SK-N-SH treated with all-trans-retinoic acid at 6 μM for 48 hours (cell line): ENCODE measurements around the gene ANAPC2.

ENCODE experiments used
- ATAC-seq: fragments of 200-7000 bp; cut with Tn5 transposase; 3 replicates; pipeline ENCODE4 v1.9.1; 2020; ENCODE audit warnings: mild to moderate bottlenecking, moderate library complexity
- ARNTL ChIP-seq: fragments of 450-650 bp; formaldehyde crosslinking; IDR thresholded peaks from 2 replicates; pipeline ENCODE4 v1.5.0; 2020; ENCODE audit warnings: low read depth, mild to moderate bottlenecking, moderate library complexity, borderline replicate concordance
- CREB5 ChIP-seq: fragments of 250-450 bp; sonication (Bioruptor Pico); IDR thresholded peaks from 2 replicates; pipeline ENCODE4 v1.5.1; 2020; ENCODE audit warnings: low read depth, mild to moderate bottlenecking, moderate library complexity
- CSDC2 ChIP-seq: fragments of 250-450 bp; sonication (Bioruptor Pico); IDR thresholded peaks from 2 replicates; pipeline ENCODE4 v1.5.0; 2020; ENCODE audit warnings: mild to moderate bottlenecking, moderate library complexity
- ESRRG ChIP-seq: fragments of 250-450 bp; sonication (Bioruptor Pico); IDR thresholded peaks from 2 replicates; pipeline ENCODE4 v1.6.1; 2021; ENCODE audit warnings: mild to moderate bottlenecking
- GLIS3 ChIP-seq: fragments of 250-450 bp; sonication (Bioruptor Pico); IDR thresholded peaks from 2 replicates; pipeline ENCODE4 v1.5.0; 2020; ENCODE audit warnings: mild to moderate bottlenecking, moderate library complexity
- ISL1 ChIP-seq: fragments of 250-450 bp; sonication (Bioruptor Pico); IDR thresholded peaks from 2 replicates; pipeline ENCODE4 v2.1.2; 2022; ENCODE audit warnings: mild to moderate bottlenecking, moderate library complexity
- OSR1 ChIP-seq: fragments of 250-450 bp; sonication (Bioruptor Pico); IDR thresholded peaks from 2 replicates; pipeline ENCODE4 v1.8.0; 2022; ENCODE audit warnings: moderate library complexity, mild to moderate bottlenecking, inconsistent platforms
- PATZ1 ChIP-seq: fragments of 250-450 bp; sonication (Bioruptor Pico); IDR thresholded peaks from 2 replicates; pipeline ENCODE4 v1.8.0; 2020; ENCODE audit warnings: mild to moderate bottlenecking, moderate library complexity, borderline replicate concordance
- POU6F1 ChIP-seq: fragments of 250-450 bp; sonication (Bioruptor Pico); IDR thresholded peaks from 2 replicates; pipeline ENCODE4 v1.8.0; 2021; ENCODE audit warnings: low read depth, mild to moderate bottlenecking, moderate library complexity, borderline replicate concordance
- PPARA ChIP-seq: fragments of 250-450 bp; sonication (Bioruptor Pico); IDR thresholded peaks from 2 replicates; pipeline ENCODE4 v1.5.0; 2020; ENCODE audit warnings: mild to moderate bottlenecking, borderline replicate concordance
- RARB ChIP-seq: fragments of 250-450 bp; sonication (Bioruptor Pico); IDR thresholded peaks from 2 replicates; pipeline ENCODE4 v1.8.0; 2021; ENCODE audit warnings: mild to moderate bottlenecking, moderate library complexity
- SNAI2 ChIP-seq: fragments of 250-450 bp; sonication (Bioruptor Pico); IDR thresholded peaks from 2 replicates; pipeline ENCODE4 v1.5.0; 2020; ENCODE audit warnings: mild to moderate bottlenecking, moderate library complexity
- TCF4 ChIP-seq: fragments of 250-450 bp; sonication (Bioruptor Pico); IDR thresholded peaks from 2 replicates; pipeline ENCODE4 v1.8.0; 2021; ENCODE audit warnings: mild to moderate bottlenecking, moderate library complexity, borderline replicate concordance
- TOX ChIP-seq: fragments of 250-450 bp; sonication (Bioruptor Pico); IDR thresholded peaks from 2 replicates; pipeline ENCODE4 v1.8.0; 2021; ENCODE audit warnings: mild to moderate bottlenecking, moderate library complexity, borderline replicate concordance
- TSHZ2 ChIP-seq: fragments of 250-450 bp; sonication (Bioruptor Pico); IDR thresholded peaks from 2 replicates; pipeline ENCODE4 v1.5.0; 2020; ENCODE audit warnings: mild to moderate bottlenecking, moderate library complexity
- ZFP3 ChIP-seq: fragments of 250-450 bp; sonication (Bioruptor Pico); IDR thresholded peaks from 2 replicates; pipeline ENCODE4 v1.5.0; 2020; ENCODE audit warnings: mild to moderate bottlenecking, moderate library complexity
- ZFP30 ChIP-seq: fragments of 450-650 bp; formaldehyde crosslinking; IDR thresholded peaks from 2 replicates; pipeline ENCODE4 v1.5.0; 2022; ENCODE audit warnings: mild to moderate bottlenecking, moderate library complexity
- ZNF565 ChIP-seq: fragments of 450-650 bp; formaldehyde crosslinking; conservative IDR thresholded peaks from 2 replicates; pipeline ENCODE4 v1.5.0; 2020; ENCODE audit warnings: low read depth, mild to moderate bottlenecking, moderate library complexity
- ZNF70 ChIP-seq: fragments of 450-650 bp; formaldehyde crosslinking; IDR thresholded peaks from 2 replicates; pipeline ENCODE4 v1.5.0; 2020; ENCODE audit warnings: mild to moderate bottlenecking, moderate library complexity
- ZNF8 ChIP-seq: fragments of 450-650 bp; formaldehyde crosslinking; IDR thresholded peaks from 2 replicates; pipeline ENCODE4 v1.5.0; 2020; ENCODE audit warnings: mild to moderate bottlenecking, moderate library complexity

The ANAPC2 gene

GRCh38 chr9:137181680-137182079, 6.7 kb downstream of the ANAPC2 start (continued):
- no peak for TF ChIP-seq GLIS3 (CRISPR knock-in tag)
- no peak for TF ChIP-seq OSR1
- TF ChIP-seq ARNTL (CRISPR knock-in tag) = no peak
- no peak for TF ChIP-seq PPARA (CRISPR knock-in tag)
- TF ChIP-seq TSHZ2 (CRISPR knock-in tag) = no peak
- no peak for TF ChIP-seq RARB (CRISPR knock-in tag)
- TF ChIP-seq SNAI2 (CRISPR knock-in tag) = no peak

- no peak for ATAC-seq
- no peak for TF ChIP-seq ESRRG (CRISPR knock-in tag)
- no peak for TF ChIP-seq RARB (CRISPR knock-in tag)
- TF ChIP-seq TOX (CRISPR knock-in tag) = no peak
- no peak for TF ChIP-seq ZNF565
- TF ChIP-seq ZNF70 (CRISPR knock-in tag) = no peak
- TF ChIP-seq ISL1 (CRISPR knock-in tag) = no peak
- no peak for TF ChIP-seq ZFP30 (CRISPR knock-in tag)
- TF ChIP-seq POU6F1 (CRISPR knock-in tag) = no peak
- no peak for TF ChIP-seq OSR1
- TF ChIP-seq ZFP3 = no peak
- no peak for TF ChIP-seq TCF4 (CRISPR knock-in tag)
- no peak for TF ChIP-seq PATZ1 (CRISPR knock-in tag)
- no peak for TF ChIP-seq PPARA (CRISPR knock-in tag)
- TF ChIP-seq TSHZ2 (CRISPR knock-in tag) = no peak
- TF ChIP-seq ARNTL (CRISPR knock-in tag) = no peak
- TF ChIP-seq CSDC2 (CRISPR knock-in tag) = no peak
- no peak for TF ChIP-seq ZNF8
- TF ChIP-seq CREB5 = no peak
These were observed 7.9 kb downstream of the ANAPC2 start for GRCh38 chr9:137180491-137180890.

- no peak for ATAC-seq
- TF ChIP-seq TSHZ2 (CRISPR knock-in tag) (no peak), POU6F1 (CRISPR knock-in tag) (no peak), ZNF70 (CRISPR knock-in tag) (no peak), ZNF8 (no peak), TCF4 (CRISPR knock-in tag) (no peak), ESRRG (CRISPR knock-in tag) (no peak), ZFP3 (no peak), PPARA (CRISPR knock-in tag) (no peak), SNAI2 (CRISPR knock-in tag) (no peak), CREB5 (no peak), ZFP30 (CRISPR knock-in tag) (no peak)
These were observed 8.6 kb downstream of the ANAPC2 start for GRCh38 chr9:137179761-137180160.
